Karpas-422 (cell line): Measurements from ENCODE around the gene TPP1. TPM values are rescaled to one million over a fixed set of nuclear protein-coding genes. Genes with fewer than 3 reads are reported as not detected.

Experiments
- DNase-seq: peaks from one replicate; pipeline ENCODE4 v3.0.0-alpha.2; 2015
- H2AFZ ChIP-seq: fragments of 200-600 bp; sonication (generic); 2 replicates; pipeline ENCODE4 v1.6.1; 2014; ENCODE audit warnings: antibody characterized with exemption, low read length, mixed read lengths
- H3K27ac ChIP-seq: fragments of 200-600 bp; sonication (generic); 2 replicates; pipeline ENCODE4 v1.5.1; 2014; ENCODE audit warnings: mild to moderate bottlenecking, low read length, moderate library complexity
- H3K27me3 ChIP-seq: fragments of 200-600 bp; sonication (generic); 2 replicates; pipeline ENCODE4 v1.6.1; 2014; ENCODE audit warnings: low read length, mixed read lengths
- H3K36me3 ChIP-seq: fragments of 200-600 bp; sonication (generic); 2 replicates; pipeline ENCODE4 v1.6.1; 2014; ENCODE audit warnings: low read length, mixed read lengths; ENCODE audit not compliant: insufficient read depth
- H3K4me1 ChIP-seq: fragments of 200-600 bp; sonication (generic); 2 replicates; pipeline ENCODE4 v1.6.1; 2014; ENCODE audit warnings: mild to moderate bottlenecking, low read length, mixed read lengths
- H3K4me2 ChIP-seq: fragments of 200-600 bp; sonication (generic); 2 replicates; pipeline ENCODE4 v1.6.1; 2014; ENCODE audit warnings: low read length, low read depth, mild to moderate bottlenecking; ENCODE audit not compliant: poor library complexity, severe bottlenecking
- H3K4me3 ChIP-seq: fragments of 200-600 bp; sonication (generic); 2 replicates; pipeline ENCODE4 v1.5.1; 2014; ENCODE audit warnings: mild to moderate bottlenecking, antibody characterized with exemption, low read length, mixed read lengths
- H3K79me2 ChIP-seq: fragments of 200-600 bp; sonication (generic); 2 replicates; pipeline ENCODE4 v1.6.1; 2014; ENCODE audit warnings: mild to moderate bottlenecking, low read length, mixed read lengths
- H3K9ac ChIP-seq: fragments of 200-600 bp; sonication (generic); 2 replicates; pipeline ENCODE4 v1.6.0; 2014; ENCODE audit warnings: low read length
- H3K9me2 ChIP-seq: fragments of 200-600 bp; sonication (generic), shearing (Covaris generic); replicated peaks from 2 replicates; pipeline ENCODE4 v1.6.0; 2014; ENCODE audit warnings: mild to moderate bottlenecking, low read length, moderate library complexity; ENCODE audit not compliant: insufficient read depth
- H3K9me3 ChIP-seq: fragments of 300-700, 200-600 bp; sonication (generic); 2 replicates; pipeline ENCODE4 v1.6.1; 2014; ENCODE audit warnings: low read length, mixed read lengths
- H4K20me1 ChIP-seq: fragments of 200-600 bp; sonication (generic); 2 replicates; pipeline ENCODE4 v1.6.1; 2014; ENCODE audit warnings: mild to moderate bottlenecking, antibody characterized with exemption, low read length, low read depth; ENCODE audit not compliant: insufficient read depth
- total RNA-seq: library from RNA; depleted of rRNA; stranded (reverse); fragments of >200 nt; shearing (Covaris generic); gene quantifications from 2 replicates; pipeline ENCODE4 v1.2.3, GENCODE V29; 2014; ENCODE audit warnings: low replicate concordance

Gene TPP1
- total RNA-seq, 1 experiment from 2014 or later = 41.5 TPM

- H3K36me3 ChIP-seq = no peaks in the 10 kb centered on the region
- H3K79me2 ChIP-seq = peaks cover 14% of the 10 kb centered on the region
- H3K4me1 ChIP-seq = peaks cover 21% of the 10 kb centered on the region
- H3K9me3 ChIP-seq = no peaks in the 10 kb centered on the region
- no peak overlapping the region for H3K4me3 ChIP-seq
- H3K27me3 ChIP-seq = no peaks in the 10 kb centered on the region
- no peaks in the 10 kb centered on the region for H4K20me1 ChIP-seq
- no peak for DNase-seq
- no peak overlapping the region for H3K9ac ChIP-seq
- H2AFZ ChIP-seq = no peak overlapping the region
- H3K4me2 ChIP-seq = no peak overlapping the region
- no peak overlapping the region for H3K27ac ChIP-seq
- no peaks in the 10 kb centered on the region for H3K9me2 ChIP-seq
Observed at GRCh38 chr11:6620636-6621035, 1.4 kb upstream of the TPP1 start.

- Histone ChIP-seq H3K27me3 (no peaks in the 10 kb centered on the region), H3K79me2 (peaks cover 14% of the 10 kb centered on the region), H4K20me1 (no peaks in the 10 kb centered on the region), H3K4me3 (peak overlapping the region; percentile 99), H2AFZ (peak overlapping the region; percentile 76; the same call in 1 of the 2 replicates), H3K27ac (no peak overlapping the region), H3K4me1 (peaks cover 22% of the 10 kb centered on the region), H3K9me2 (no peaks in the 10 kb centered on the region), H3K9me3 (no peaks in the 10 kb centered on the region), H3K36me3 (no peaks in the 10 kb centered on the region), H3K4me2 (peak overlapping the region; percentile 100), H3K9ac (peak overlapping the region; percentile 85)
- DNase-seq = peak; percentile 59
Observed at GRCh38 chr11:6618117-6619003, 862 bp downstream of the TPP1 start.

- no peak overlapping the region for H2AFZ ChIP-seq
- H3K27ac ChIP-seq = no peak overlapping the region
- peaks cover 32% of the 10 kb centered on the region for H3K4me1 ChIP-seq
- H4K20me1 ChIP-seq = no peaks in the 10 kb centered on the region
- H3K4me3 ChIP-seq = no peak overlapping the region
- no peaks in the 10 kb centered on the region for H3K9me2 ChIP-seq
- peak overlapping the region; percentile 100 for H3K4me2 ChIP-seq
- no peaks in the 10 kb centered on the region for H3K36me3 ChIP-seq
- H3K79me2 ChIP-seq = peaks cover 14% of the 10 kb centered on the region
- DNase-seq = no peak
- H3K9ac ChIP-seq = no peak overlapping the region
- no peaks in the 10 kb centered on the region for H3K9me3 ChIP-seq
- H3K27me3 ChIP-seq = no peaks in the 10 kb centered on the region
Observed at GRCh38 chr11:6617315-6617781, 1.9 kb downstream of the TPP1 start.

- Histone ChIP-seq H3K9me2 (no peaks in the 10 kb centered on the region), H3K4me1 (peaks cover 34% of the 10 kb centered on the region), H3K9me3 (no peaks in the 10 kb centered on the region), H3K4me3 (no peak overlapping the region), H3K4me2 (no peak overlapping the region), H4K20me1 (no peaks in the 10 kb centered on the region), H3K79me2 (peaks cover 15% of the 10 kb centered on the region), H3K27me3 (no peaks in the 10 kb centered on the region), H2AFZ (no peak overlapping the region), H3K36me3 (no peaks in the 10 kb centered on the region), H3K9ac (no peak overlapping the region), H3K27ac (no peak overlapping the region)
- no peak for DNase-seq
Observed at GRCh38 chr11:6616596-6617250, 2.5 kb downstream of the TPP1 start.

GRCh38 chr11:6615882-6616585 lies 3.2 kb downstream of the TPP1 start:
- no peaks in the 10 kb centered on the region for H3K9me2 ChIP-seq
- H3K4me3 ChIP-seq = no peak overlapping the region
- no peak for DNase-seq
- H3K27me3 ChIP-seq = no peaks in the 10 kb centered on the region
- no peak overlapping the region for H3K9ac ChIP-seq
- no peaks in the 10 kb centered on the region; the same call in 1 of the 2 replicates for H4K20me1 ChIP-seq
- no peak overlapping the region for H3K4me2 ChIP-seq
- no peaks in the 10 kb centered on the region for H3K9me3 ChIP-seq
- H3K36me3 ChIP-seq = 0 out of 2 replicates have a peak, but pooled peaks cover 2% of the 10 kb centered on the region
- H3K79me2 ChIP-seq = peaks cover 22% of the 10 kb centered on the region
- H3K4me1 ChIP-seq = peaks cover 37% of the 10 kb centered on the region
- no peak overlapping the region for H3K27ac ChIP-seq
- no peak overlapping the region for H2AFZ ChIP-seq

GRCh38 chr11:6615046-6615445 lies 4.2 kb downstream of the TPP1 start:
- peaks cover 31% of the 10 kb centered on the region for H3K79me2 ChIP-seq
- H3K9me2 ChIP-seq = no peaks in the 10 kb centered on the region

GRCh38 chr11:6614446-6614845 lies 4.8 kb downstream of the TPP1 start:
- peaks cover 18% of the 10 kb centered on the region; the same call in 1 of the 2 replicates for H3K36me3 ChIP-seq
- H4K20me1 ChIP-seq = no peaks in the 10 kb centered on the region; the same call in 1 of the 2 replicates
- H2AFZ ChIP-seq = no peak overlapping the region
- no peak overlapping the region for H3K4me2 ChIP-seq
- no peak overlapping the region for H3K9ac ChIP-seq
- H3K9me2 ChIP-seq = no peaks in the 10 kb centered on the region
- H3K4me3 ChIP-seq = no peak overlapping the region
- peaks cover 34% of the 10 kb centered on the region for H3K79me2 ChIP-seq
- no peaks in the 10 kb centered on the region for H3K27me3 ChIP-seq
- H3K4me1 ChIP-seq = peaks cover 39% of the 10 kb centered on the region
- no peaks in the 10 kb centered on the region for H3K9me3 ChIP-seq
- H3K27ac ChIP-seq = no peak overlapping the region
- DNase-seq = no peak

More at GRCh38 chr11:6615046-6615445, 4.2 kb downstream of the TPP1 start:
- no peak overlapping the region for H3K9ac ChIP-seq
- no peak overlapping the region for H2AFZ ChIP-seq
- H3K36me3 ChIP-seq = peaks cover 12% of the 10 kb centered on the region; the same call in 1 of the 2 replicates
- H3K4me3 ChIP-seq = no peak overlapping the region
- no peaks in the 10 kb centered on the region for H3K9me3 ChIP-seq
- no peak for DNase-seq
- no peak overlapping the region for H3K27ac ChIP-seq
- H4K20me1 ChIP-seq = no peaks in the 10 kb centered on the region; the same call in 1 of the 2 replicates
- no peaks in the 10 kb centered on the region for H3K27me3 ChIP-seq
- peaks cover 45% of the 10 kb centered on the region for H3K4me1 ChIP-seq
- no peak overlapping the region for H3K4me2 ChIP-seq
